A204.1 (cell line): ENCODE results near the gene NCKAP5.

Source experiments
- FAIRE-seq: peaks from 2 replicates; lab custom pipeline; 2012; peaks lifted over from hg19 to GRCh38; lab: Jason Lieb, UNC

The NCKAP5 gene

DNA sequence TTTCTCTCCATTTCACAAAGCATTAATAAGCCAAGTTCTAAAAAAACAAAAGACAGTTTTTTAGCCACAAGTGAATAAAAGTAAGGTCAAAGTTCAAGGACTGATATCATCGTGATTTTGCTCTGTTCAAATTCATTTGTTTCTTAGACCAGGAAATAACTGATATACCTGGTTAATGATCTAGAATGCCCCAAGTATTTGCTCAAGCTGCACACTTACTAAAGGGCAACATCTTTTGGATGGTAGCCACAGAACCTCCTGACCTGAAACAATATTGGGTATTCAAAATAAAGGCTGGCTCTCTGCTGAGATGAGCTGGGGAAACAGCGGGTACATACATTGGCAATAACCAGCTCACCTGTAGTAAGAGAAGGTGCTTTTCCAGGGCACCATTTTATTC is 583.5 kb downstream of the NCKAP5 start:
- no peak for FAIRE-seq

DNA sequence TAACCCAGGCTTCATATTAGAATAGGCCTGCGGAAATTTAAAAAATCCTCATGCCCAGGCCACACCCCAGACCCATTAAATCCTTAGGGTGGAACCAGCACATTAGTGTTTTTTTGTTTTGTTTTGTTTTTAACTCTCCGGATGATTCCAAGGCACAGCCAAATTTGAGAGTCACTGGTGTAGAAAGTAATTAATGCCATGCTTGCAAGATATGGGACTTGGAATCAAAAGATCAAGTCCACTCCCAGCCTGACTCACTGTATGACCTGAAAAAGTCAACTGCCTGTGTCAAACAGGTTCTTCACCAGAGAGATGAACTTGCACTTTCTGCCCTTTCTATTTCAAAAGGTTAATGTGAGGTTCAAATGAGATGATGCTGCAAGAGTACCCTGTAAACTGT is 588.0 kb downstream of the NCKAP5 start:
- FAIRE-seq, result no peak

DNA sequence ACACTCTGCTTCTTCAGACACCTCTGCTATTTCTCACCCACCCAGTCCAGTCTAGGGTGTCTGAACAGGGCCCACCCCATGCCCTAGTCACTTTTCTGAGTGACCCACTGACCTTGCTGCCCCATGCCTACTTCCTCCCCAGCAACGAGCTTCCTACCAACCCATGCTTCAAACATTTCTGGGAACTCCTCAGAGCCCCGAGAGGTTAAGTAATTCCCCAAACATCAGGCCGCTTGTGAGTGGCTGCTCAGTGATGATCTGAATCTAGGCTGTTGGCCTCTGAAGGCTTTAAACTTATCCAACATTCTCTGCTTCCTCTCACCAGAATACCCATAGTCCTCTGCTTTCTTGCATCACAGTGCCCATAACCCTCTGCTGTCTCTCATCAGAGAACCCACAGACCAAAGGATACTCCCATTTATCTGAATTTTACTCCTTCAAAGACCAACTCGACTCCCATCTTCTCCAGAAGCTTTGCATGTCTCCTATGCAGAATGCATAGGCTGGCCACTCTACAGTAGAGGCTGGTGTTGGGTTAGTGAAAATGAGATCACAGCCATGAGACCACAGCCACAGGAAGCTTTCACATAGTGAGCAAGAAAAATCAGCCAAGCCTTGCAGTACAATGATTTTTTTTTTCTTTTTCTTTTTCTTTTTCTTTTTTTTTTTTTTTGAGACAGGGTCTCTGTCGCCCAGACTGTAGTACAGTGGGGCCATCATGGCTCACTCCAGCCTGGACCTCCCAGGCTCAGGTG is 588.7 kb downstream of the NCKAP5 start:
- FAIRE-seq, result no peak

DNA sequence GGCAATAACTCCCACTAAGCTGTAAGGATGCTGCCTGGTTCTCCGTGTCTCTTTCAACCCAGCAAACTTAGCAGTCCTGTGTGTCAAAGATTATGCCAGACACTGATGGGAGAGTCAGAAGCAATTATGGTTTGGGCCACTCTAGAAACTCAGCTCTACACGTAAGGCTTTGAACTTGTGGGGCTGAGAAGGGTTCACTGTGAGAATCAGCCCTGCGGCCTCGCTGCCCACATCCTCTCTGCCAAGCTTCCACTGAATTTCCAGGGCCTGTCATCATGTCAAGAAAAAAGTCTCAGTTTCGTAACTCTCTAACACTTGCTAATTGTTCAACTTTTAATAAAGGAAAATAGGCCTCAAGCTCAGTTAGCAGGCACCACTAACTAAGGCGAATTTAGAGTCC is 589.4 kb downstream of the NCKAP5 start:
- no peak for FAIRE-seq

DNA sequence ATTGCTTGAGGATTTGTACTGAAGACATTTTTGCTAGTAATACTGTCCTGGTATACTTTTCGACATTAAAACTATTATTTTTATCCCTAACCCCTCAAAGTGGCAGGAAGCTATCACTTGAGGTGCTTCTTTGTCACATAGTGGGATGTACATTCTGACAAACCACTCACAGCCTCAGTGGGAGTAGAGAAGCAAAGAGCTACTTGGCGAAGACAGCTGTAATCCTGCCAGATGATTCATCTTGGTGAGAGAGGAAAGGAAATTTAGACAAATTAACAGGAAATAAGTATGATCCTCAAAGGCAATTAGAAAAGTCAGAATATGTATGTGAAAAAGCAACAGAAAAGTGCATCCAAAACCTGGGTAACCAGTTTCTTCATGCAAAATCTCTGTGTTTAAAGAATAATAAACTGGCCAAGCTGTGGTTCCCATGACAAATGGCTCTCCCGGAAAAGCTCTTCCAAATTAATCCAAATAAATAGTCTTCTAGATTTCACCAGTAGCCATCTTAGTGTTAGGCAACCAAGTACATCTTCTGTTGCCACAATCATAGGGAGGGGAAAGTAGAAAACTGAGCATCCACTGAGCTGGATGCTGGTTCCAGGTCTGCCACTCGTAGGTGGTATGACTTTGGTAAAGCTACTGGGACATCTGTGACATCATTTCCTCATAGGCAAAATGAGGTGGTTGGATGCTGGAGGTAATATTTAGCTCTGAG is 590.3 kb downstream of the NCKAP5 start:
- FAIRE-seq, result no peak

DNA sequence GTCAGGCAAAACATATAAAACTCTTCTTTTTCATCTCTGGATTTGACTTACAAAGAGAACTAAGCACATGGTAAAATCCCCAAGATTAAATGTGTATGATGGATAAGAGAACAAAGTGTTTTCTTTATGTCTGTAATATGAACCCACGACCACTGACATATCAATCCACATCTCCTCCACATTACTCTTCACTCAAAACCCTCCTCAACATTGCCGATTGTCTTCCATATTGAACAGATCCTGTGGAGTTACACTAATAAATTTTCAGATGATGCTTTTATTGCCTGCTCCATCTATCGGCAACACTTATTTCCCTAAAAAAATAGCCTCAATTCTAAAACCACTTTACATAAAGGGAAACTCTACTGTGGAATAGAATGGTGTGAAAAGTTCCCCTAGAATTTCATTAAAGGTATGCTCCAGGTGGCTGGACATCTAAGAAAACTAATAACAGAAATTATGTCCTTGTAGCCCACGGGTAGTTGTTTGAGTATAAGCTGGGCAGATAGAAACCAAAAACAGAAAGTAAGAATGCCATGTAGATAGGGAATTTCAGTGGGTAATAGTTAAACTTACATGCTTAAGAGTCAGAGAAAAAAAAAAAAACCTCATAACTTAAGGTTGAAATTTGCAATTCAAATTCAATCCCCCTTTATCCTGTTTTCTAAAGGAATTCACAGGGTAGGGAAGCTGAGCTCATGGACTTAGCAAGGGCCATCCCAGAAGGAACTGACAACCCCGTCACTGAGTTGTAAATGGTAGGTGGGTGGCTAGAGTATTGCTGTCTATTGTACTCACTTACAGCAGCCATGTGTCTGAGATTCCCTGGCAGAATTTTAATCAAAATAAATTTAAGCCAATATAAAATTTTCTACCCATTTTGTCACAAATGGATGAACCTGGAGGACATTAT is 592.8 kb downstream of the NCKAP5 start:
- FAIRE-seq, result no peak

DNA sequence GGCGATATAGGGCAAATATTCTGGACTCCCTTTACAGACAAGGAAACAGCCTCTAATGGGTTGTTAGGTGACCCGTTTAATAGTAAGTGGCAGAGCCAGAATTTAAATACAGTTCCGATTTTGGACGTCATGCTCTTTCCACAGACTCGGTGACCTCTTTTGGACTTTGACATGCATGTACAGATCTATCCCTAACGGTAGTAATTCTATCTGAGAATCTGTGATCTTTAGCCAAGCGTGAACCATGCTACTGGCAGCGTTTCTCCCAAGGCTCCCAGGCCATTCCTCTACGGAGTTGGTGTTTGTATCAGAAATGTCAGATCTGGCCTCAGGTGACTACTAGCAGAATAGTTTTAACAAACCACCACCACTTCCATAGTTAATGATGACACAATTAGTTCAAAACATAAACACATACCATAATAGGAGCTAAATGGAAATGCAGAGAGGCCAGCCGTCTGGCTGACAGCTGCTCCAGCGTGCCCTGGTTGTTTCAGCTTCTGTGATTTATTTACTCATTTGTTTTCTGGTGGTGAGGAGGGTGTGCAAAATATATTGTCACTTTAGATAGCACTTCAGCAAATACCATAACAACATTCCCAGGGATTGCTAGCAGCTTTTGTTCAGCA is 593.7 kb downstream of the NCKAP5 start:
- no peak for FAIRE-seq

DNA sequence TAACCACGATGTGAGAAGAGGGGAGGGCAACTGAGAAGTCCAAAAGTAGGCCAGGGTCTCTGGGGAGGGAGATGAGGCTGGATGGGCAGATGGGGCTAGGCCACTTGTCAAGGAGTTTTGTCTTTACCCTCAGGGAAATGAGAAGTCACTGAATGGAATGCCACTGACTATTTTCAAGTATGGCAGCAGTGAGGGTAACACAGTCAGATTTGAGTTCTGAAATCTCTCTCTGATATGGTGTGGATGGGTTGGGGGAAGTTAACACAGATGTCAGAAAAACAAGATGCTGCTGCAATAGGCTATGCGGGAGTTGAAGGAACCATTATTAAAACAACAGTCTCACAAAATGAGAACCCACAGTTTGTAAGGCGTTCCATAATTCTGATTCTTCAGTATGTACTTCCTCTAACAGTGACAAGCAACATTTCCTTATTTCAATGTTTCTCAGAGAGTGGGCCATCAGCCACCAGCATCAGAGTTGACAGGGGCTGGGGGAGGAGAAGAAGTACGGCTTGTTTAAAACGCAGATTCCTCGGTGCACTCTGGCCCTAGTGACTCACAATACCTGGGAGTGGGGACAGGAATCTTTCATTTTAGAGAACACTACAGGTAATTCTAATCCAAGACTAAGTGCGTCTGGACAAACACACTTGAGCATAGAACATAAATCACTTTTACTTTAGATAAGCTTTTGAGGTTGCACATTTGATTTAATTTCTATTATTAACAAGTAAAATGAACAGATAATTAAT is 596.8 kb downstream of the NCKAP5 start:
- FAIRE-seq, result no peak

DNA sequence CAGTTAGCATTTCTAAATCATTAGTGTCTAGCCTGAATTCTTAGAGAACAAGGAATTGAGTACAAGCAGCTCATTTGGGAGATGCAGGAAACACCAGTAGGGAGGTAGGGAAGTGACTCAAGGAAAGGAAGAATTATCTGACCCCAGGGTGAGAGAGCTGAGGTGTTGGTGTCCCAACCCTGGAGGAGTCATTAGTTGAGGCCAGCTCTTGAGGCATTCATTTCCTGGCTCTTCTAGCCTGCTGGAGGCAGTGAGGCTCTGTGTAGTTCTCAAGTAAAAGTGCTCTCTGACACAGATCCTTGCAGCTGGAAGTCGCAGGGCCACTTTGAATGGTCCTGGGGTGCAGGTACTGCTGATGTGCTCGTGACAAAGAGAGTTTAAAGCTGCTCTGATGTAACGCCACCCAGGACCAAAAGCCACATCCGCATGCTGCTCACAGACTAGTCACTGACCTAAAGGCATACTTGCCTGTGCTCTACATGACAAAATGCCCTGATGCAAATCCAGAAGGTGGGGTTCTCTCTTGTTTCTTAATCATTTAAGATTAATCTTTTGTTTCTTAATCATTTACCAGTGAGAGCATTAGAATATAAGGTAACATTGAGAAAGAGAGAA is 598.8 kb downstream of the NCKAP5 start:
- no peak for FAIRE-seq

DNA sequence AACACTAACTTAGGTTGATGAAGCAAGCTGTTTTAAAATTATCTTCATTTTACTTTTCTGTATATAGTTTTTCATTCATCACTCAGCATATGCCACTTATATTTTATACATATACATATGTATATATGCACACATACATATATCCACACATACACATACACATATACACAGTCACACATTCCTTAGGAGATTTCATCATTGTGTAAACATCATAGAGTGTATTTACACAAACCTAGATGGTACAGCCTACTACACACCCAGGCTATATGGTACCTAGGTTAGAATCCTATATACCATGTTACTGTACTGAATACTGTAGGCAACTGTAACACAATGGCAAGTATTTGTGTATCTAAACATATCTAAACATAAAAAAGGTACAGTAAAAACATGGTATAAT is 602.8 kb downstream of the NCKAP5 start:
- no peak for FAIRE-seq

DNA sequence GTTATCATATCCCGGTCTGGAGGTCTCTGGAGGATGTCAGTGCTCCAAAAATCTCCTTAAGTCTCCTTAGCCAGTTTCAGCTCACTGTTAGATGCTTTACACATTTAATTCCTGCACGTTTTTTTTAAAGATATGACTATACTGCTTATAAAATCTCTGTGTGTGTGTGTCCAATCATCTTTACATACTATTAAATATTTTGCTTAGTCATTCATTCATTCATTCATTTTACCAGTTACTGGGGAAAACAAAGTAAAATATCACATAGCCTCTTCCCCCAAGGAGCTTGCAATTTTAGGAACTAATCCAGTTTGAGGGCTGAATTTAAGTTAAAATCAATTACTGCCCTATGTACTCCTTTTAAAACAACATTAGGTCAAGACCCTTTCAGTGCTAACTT is 605.1 kb downstream of the NCKAP5 start:
- FAIRE-seq, result no peak

DNA sequence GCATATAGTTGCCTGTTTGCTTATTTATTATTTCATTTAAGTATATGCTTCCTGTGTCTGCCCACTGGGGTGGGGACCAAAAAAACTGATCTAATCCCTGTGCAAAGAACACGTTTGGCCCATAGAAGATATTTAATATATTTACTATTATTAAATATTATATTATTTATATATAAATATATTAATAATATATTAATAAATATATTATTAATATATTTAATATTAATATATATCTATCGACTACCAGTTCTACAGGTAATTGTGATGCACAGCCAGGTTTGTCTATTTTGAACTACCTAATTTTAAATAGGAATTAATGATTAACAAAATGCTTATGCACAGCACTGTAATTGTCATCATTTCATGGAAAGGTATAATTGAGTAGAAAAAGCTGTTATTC is 609.4 kb downstream of the NCKAP5 start:
- no peak for FAIRE-seq

DNA sequence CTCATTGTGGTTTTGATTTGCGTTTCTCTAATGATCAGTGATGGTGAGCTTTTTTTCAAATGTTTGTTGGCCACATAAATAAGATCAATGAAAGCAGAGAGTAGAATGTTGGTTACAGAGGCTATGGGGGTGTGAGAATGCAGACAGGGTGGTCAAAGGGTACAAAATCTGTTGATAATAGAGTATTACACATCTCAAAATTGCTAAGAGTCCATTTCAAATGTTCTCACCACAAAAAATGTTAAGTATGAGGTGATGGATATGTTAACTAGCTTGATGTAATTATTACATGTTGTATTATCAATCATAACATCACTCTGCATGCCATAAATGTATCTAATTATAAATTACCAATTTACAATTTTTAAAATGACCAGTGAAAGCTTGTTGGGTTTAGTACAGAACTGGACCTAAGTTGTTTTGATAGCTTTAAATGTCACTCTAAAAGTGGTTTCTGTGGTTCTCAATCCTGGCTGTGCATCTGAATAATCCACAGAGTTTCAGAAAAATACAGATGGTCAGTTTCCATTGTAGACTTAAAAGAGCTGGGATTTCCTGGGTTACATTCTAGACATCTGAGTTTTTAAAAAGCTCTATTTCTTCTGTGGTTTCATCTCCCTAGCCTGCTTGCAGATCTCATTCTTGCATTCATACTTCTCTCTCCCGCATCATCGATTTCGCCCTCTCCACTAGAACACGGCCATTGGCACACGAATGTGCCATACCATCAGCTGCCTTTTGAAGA is 612.2 kb downstream of the NCKAP5 start:
- no peak for FAIRE-seq

DNA sequence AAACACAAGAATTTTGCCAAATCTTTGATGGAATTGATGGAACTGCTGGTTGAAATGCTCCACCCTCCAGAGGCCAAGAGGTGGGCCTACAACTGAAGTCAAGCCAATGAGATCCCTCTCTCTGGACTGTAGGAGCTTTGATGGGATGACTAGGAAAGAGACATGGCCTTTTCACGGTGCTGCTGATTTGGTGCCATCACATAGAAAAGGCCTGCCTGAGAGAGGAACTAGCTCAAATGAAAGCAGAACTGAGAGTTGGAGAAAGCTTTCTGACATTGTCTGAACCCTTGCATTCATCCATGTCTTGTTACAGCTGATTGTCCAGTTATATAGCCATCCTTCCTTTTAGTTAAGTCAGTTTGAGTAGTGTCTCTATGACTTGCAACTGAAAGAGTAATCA is 614.5 kb downstream of the NCKAP5 start:
- FAIRE-seq, result no peak

DNA sequence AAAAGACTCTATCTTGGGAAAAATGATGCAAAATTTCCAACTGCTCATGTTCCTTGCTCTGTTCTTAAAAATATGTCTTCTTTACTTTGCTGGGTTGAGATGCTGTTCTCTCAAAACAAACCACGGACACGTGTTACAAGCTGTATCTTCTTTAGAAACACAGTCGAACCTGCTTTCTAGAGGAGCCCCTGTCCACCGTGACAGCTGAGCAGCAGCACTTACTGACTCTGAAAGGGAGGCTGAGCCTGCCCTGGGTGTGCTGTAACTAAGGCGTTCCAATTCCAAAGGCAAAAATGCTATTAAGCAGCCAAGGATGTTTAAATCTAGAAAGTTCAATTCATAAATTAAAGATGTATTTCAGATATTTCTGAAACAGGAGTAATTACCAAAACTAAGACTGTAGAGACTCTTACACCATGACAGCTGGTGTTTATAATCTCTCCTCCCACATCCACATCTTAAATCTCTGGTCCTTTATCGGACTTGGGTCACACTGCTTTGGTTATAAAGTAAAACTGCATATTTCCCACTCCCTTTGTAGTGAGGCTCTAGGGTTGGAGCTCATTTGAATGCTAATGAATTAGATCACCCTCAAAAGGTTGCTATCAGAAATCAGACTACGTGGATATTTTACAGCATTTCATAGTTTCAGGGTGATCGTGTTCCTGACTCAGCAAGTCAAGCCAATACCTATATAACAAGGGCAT is 617.1 kb downstream of the NCKAP5 start:
- FAIRE-seq, result no peak

DNA sequence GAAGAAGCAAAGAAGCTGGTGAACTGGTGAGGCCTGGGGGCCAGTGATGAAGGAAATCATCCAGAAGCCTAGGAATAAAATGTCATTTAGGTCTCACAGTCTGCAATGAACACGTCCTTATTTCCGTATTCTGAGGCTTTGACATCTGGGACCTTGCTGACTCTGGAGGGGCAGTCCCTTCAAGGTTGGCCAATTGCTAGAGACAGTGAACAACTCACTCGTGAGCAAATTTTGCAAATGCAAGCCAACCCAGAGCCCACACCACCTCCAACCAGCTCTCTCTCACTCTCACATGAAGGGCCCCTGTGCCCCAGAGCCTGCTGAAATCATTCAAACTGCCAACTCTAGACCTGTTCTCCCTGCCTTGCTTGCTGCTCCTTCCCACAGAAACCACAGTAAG is 619.2 kb downstream of the NCKAP5 start:
- no peak for FAIRE-seq

DNA sequence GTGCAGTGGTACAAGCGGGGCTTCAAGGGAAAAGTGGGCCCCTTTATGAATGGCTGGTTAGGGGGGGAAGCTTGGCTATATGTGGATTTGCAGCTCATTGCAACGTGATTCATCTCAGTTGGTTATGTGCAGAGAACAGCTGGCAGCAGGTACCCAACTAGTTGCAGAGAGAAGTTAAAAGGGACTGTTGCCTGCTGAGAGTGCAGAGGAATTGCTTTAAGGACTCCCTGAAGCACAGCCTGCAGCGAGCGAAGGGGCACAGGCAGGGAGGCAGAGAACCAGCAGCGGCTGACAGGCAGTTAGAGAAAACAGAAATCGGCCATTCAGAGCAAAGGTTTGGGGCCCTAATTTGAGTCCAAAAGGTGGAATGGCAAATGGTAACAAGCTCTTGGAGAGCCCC is 620.1 kb downstream of the NCKAP5 start:
- FAIRE-seq, result no peak

DNA sequence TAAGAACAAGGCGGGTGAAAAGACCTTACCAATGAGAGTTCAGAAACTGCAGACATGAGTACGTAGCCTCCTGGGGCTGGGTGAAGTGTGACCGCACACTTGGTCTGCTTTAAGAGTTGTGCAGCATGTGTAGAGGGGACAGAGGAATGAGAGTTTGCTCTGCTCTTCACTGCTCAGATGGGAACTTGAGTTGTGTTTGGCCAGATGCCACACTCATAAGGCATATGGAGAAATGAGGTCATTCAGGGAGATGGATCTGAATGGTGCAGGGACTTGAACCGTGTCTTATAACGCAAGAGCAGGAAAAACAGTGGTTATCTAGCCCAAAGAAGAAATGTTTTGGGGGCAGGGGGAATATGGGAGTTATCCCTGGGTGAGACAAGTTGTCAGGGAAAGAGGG is 624.4 kb downstream of the NCKAP5 start:
- no peak for FAIRE-seq

DNA sequence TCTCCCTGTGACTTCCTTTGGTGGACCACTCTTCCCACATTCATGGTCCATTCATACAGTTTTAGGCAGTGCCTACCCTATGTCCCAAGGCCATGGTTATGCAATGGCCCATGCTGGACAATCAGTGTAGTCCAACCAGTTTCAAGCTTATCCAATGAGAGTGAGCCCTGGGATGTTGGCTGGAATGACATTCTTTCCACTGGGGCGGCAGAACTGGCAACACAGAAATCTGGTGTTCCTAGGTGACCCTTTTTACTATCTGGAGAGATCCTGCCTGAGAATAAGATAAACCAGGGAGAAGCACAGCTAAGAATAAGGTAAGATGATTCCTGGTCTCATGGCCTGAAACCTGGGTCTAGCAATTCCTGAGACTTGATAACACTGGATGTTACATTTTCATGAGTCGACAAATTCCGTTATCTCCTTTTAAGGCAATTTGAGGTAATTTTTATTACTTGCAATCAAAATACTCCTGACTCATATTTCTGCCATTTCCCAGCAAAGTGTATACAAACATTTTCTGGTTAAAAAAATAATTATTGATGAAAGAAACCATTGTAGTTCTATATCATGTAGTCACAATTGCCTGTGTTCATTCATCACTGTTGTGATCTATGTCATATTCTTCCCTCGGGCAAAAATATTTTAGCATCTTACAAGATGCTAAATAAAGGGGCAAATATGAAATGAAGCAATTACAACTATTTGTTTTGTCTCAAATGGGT is 626.8 kb downstream of the NCKAP5 start:
- FAIRE-seq, result no peak
